ENCODE measurements around the gene OR6B1. TPM values are rescaled to one million over a fixed set of nuclear protein-coding genes. Genes with fewer than 3 reads are reported as not detected.
"Not testable (repeated sequence)": the region's sequence is repeated elsewhere in the genome, so short reads cannot be mapped to it uniquely, and the experiment has no call there.

Gene OR6B1
- total RNA-seq, 2 donors from 2014 or later = not detected

- Histone ChIP-seq H3K27me3 (no peaks in the 10 kb centered on the region), H3K4me1 (no peaks in the 10 kb centered on the region), H3K27ac (no peak within 1 kb of the TSS), H3K4me3 (no peak within 1 kb of the TSS), H3K36me3 (no peaks in the 10 kb centered on the region), H3K9me3 (no peaks in the 10 kb centered on the region)
- no peak for TF ChIP-seq CTCF (IDR thresholded peaks at IDR 0.05)
- no peak for DNase-seq (ENCODE audit: low spot score)
These were observed 48.5 kb downstream of the OR6B1 start, which contains the start of gene OR2A5 for GRCh38 chr7:144048648-144049047. Gene OR2A5 (plus strand): TSS chr7:144048948. CDS start chr7:144050402, 1,454 bp downstream.

DNA sequence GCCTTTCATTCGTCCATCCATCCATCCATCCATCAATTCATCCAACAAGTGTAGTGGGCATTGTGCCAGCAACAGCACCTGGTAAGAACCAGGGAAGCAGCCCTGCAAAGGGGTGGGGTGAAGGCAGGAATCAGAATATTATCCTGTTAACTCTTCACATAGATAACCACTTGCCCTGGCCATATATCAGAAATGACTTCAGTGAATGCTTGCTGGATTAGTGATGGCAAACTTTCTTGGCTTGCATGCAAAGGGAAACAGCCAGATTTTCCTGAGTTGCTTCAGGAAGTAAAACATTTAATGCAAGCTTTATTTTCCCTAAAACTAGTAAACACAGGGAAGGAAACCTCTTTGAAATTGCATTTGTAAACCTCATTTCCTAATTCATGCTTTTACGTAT, 49.4 kb downstream of the OR6B1 start:
- H3K27me3 ChIP-seq = no peaks in the 10 kb centered on the region
- H3K9me3 ChIP-seq = no peaks in the 10 kb centered on the region
- DNase-seq (ENCODE audit: low spot score) = no peak
- TF ChIP-seq CTCF (IDR thresholded peaks at IDR 0.05) = no peak
- no peak overlapping the region for H3K27ac ChIP-seq
- H3K4me1 ChIP-seq = no peaks in the 10 kb centered on the region
- H3K36me3 ChIP-seq = no peaks in the 10 kb centered on the region
- H3K4me3 ChIP-seq = no peak overlapping the region

- no peak for TF ChIP-seq CTCF (IDR thresholded peaks at IDR 0.05)
- H3K27ac ChIP-seq = no peak overlapping the region
These were observed 50.0 kb downstream of the OR6B1 start for GRCh38 chr7:144050093-144050492.

DNA sequence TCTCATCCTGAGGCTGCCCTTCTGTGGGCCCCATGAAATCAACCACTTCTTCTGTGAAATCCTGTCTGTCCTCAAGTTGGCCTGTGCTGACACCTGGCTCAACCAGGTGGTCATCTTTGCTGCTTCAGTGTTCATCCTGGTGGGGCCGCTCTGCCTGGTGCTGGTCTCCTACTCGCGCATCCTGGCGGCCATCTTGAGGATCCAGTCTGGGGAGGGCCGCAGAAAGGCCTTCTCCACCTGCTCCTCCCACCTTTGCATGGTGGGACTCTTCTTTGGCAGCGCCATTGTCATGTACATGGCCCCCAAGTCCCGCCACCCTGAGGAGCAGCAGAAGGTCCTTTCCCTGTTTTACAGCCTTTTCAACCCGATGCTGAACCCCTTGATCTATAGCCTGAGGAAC, 50.8 kb downstream of the OR6B1 start:
- not testable (repeated sequence) for H3K27ac ChIP-seq; H3K9me3 ChIP-seq; H3K27me3 ChIP-seq; H3K4me1 ChIP-seq; H3K4me3 ChIP-seq; DNase-seq (ENCODE audit: low spot score); H3K36me3 ChIP-seq

More at GRCh38 chr7:144050093-144050492, 50.0 kb downstream of the OR6B1 start:
- no peaks in the 10 kb centered on the region for H3K27me3 ChIP-seq
- no peak for DNase-seq (ENCODE audit: low spot score)
- no peaks in the 10 kb centered on the region for H3K36me3 ChIP-seq
- no peaks in the 10 kb centered on the region for H3K4me1 ChIP-seq
- no peak overlapping the region for H3K4me3 ChIP-seq
- H3K9me3 ChIP-seq = no peaks in the 10 kb centered on the region

GRCh38 chr7:144057954-144058353, 57.8 kb downstream of the OR6B1 start:
- no peaks in the 10 kb centered on the region for H3K27me3 ChIP-seq
- no peaks in the 10 kb centered on the region for H3K4me1 ChIP-seq
- no peak for TF ChIP-seq CTCF (IDR thresholded peaks at IDR 0.05)

More at GRCh38 chr7:144057954-144058353, 57.8 kb downstream of the OR6B1 start:
- Histone ChIP-seq H3K4me3 (no peak overlapping the region), H3K9me3 (no peaks in the 10 kb centered on the region), H3K27ac (no peak overlapping the region), H3K36me3 (no peaks in the 10 kb centered on the region)
- DNase-seq (ENCODE audit: low spot score) = no peak

Other genes starting within 250 kb of the OR6B1 start
- not detected for gene CTAGE6, start 242.6 kb upstream of the OR6B1 start, total RNA-seq
- gene TCAF1, start 98.1 kb upstream of the OR6B1 start, total RNA-seq = 10 to 100 TPM; 27.9 to 32.1 TPM
- not detected for gene OR2F2, start 65.1 kb upstream of the OR6B1 start, total RNA-seq
- not detected for gene OR2F1, start 45.5 kb upstream of the OR6B1 start, total RNA-seq
- not detected for gene OR2A5, start 48.6 kb downstream of the OR6B1 start, total RNA-seq
- not detected for gene OR2A25, start 69.5 kb downstream of the OR6B1 start, total RNA-seq
- not detected for gene OR2A12, start 86.0 kb downstream of the OR6B1 start, total RNA-seq
- not detected for gene OR2A2, start 109.3 kb downstream of the OR6B1 start, total RNA-seq
- not detected for gene OR2A14, start 122.9 kb downstream of the OR6B1 start, total RNA-seq
- under 1 TPM; 0.59 to 0.90 TPM for gene CTAGE4, start 183.1 kb downstream of the OR6B1 start, total RNA-seq
- gene ARHGEF35, start 195.5 kb downstream of the OR6B1 start, total RNA-seq = 1 to 10 TPM; 1.7 TPM
- gene OR2A42, start 239.3 kb downstream of the OR6B1 start, total RNA-seq = under 1 TPM; 0.11 to 0.39 TPM